ENCODE data around the gene IRF9.
A peak's percentile ranks its signal among the peaks of the same experiment; 100 is the strongest.

Gene IRF9

DNA sequence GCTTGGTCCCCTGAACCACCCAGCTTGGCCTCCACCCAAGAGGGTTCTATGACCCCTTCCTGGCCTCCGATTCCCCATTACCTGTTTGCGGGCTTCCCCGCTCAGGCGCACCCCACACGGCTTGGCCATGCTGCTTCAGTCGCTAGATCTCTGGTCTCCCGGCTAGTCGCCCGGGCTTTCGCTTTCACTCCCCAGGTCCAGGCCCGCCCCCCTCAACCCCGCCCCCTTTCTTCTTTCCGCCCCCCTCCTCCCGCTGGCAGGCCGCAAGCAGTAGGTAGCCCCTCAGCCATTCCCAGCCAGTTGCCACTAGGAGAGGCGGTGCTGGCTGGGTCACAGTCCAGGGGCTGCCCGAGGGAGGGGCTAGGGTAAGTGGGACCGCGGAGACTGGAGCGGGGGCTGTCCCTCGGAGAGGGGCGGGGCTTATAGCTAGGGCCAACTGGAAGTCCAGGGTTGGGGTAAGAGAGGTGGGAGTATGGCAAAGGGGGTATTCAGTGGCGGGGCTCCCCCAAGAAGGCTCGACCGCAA, 14.6 kb upstream of the IRF9 start, which contains the start of gene PSME2:
Gene PSME2, minus strand, starts transcription at position 158 of the 525 bp plus-strand sequence. Its CDS starts 29 bp downstream, at position 129.
- DNase-seq (ENCODE audit: low spot score), result peak; percentile 97
- TF ChIP-seq CTCF (IDR thresholded peaks at IDR 0.05; ENCODE audit: extremely low read depth, missing control alignments), result no peak

GRCh38 chr14:24146978-24147760, 13.9 kb upstream of the IRF9 start, which contains the start of gene RNF31:
Gene RNF31 (plus strand): TSS chr14:24147498. CDS start chr14:24147699, 201 bp downstream.
- no peak for TF ChIP-seq CTCF (IDR thresholded peaks at IDR 0.05; ENCODE audit: extremely low read depth, missing control alignments)
- peak; percentile 98 for DNase-seq (ENCODE audit: low spot score)

DNA sequence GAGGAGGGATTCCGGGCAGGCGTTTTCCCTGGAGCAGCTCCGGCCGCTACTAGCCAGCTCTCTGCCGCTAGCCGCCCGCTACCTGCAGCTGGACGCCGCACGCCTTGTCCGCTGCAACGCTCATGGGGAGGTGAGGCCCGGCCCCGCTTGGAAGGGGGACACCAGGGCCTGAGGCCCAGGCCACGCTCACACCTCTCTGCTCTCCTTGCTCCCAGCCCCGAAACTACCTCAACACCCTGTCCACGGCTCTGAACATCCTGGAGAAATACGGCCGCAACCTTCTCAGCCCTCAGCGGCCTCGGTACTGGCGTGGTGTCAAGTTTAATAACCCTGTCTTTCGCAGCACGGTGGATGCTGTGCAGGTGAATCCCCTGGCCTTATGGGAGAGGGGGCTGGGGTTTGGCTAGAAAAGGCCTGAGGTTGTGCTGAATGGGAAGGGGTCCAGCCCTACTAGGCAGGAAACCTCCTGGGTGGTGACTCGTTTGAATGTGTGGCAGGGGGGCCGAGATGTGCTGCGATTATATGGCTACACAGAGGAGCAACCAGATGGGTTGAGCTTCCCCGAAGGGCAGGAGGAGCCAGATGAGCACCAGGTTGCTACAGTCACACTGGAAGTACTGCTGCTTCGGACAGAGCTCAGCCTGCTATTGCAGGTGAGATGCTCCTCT, 13.2 kb upstream of the IRF9 start:
- TF ChIP-seq CTCF (IDR thresholded peaks at IDR 0.05; ENCODE audit: extremely low read depth, missing control alignments), result no peak
- DNase-seq (ENCODE audit: low spot score), result no peak

DNA sequence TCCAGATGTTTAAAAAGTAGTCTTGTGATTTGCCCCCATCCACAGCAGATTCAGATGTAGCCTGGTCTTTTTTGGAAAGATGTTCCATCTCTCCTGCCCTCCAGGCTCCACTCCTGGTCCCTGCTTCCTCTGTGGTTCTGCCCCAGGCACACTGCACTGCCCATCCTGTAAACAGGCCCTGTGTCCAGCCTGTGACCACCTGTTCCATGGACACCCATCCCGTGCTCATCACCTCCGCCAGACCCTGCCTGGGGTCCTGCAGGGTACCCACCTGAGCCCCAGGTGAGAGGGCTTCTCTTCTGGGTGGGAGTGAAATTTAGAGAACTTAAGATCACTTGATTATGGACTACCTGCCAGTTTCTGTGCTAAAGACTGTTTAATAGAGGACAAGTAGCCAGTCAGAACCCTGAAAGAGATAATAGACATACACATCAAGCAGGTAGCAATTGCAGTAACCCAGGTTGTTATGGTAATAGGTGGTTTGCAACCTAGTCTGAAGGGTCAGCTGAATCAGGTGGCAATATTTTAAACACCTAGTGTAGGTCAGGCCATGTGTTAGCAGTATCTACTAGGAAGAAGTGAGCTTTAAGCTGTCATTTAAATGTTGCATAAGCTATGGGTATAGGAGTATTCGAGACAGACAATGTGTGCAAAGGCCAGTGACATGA, 11.6 kb upstream of the IRF9 start:
- no peak for DNase-seq (ENCODE audit: low spot score)
- no peak for TF ChIP-seq CTCF (IDR thresholded peaks at IDR 0.05; ENCODE audit: extremely low read depth, missing control alignments)

- DNase-seq (ENCODE audit: low spot score), result no peak
- TF ChIP-seq CTCF (IDR thresholded peaks at IDR 0.05; ENCODE audit: extremely low read depth, missing control alignments), result no peak
Observed at GRCh38 chr14:24150061-24150460, 11.0 kb upstream of the IRF9 start.

DNA sequence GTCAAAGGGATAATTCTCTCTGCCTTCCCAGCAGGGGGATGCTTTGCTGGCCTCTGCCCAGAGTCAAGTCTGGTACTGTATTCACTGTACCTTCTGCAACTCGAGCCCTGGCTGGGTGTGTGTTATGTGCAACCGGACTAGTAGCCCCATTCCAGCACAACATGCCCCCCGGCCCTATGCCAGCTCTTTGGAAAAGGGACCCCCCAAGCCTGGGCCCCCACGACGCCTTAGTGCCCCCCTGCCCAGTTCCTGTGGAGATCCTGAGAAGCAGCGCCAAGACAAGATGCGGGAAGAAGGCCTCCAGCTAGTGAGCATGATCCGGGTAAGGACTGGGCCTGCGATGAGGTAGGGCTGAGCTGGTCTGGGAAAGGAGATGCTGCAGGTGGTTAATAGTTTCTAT, 10.5 kb upstream of the IRF9 start:
- DNase-seq (ENCODE audit: low spot score), result no peak
- no peak for TF ChIP-seq CTCF (IDR thresholded peaks at IDR 0.05; ENCODE audit: extremely low read depth, missing control alignments)

All from GM20000 (cell line).